Left lung (tissue), 10 donors: ENCODE measurements around the gene HEBP2. TPM values are rescaled to one million over a fixed set of nuclear protein-coding genes. Genes with fewer than 3 reads are reported as not detected.

ENCODE experiments used
- ATAC-seq: fragments of 200-7000 bp; cut with Tn5 transposase; one replicate; pipeline ENCODE4 v1.9.1; 2020; ENCODE audit warnings: moderate library complexity
- DNase-seq, 4 donors: peaks; one replicate each; pipeline ENCODE4 v3.0.0-alpha.2; 2013 to 2020
- H3K27ac ChIP-seq, 2 donors: fragments of 200-600 bp; sonication (generic) in 1 of 2; one replicate each; pipeline versions ENCODE4 v1.5.0 to v1.8.0; 2020 to 2021
- H3K27me3 ChIP-seq, 2 donors: fragments of 200-600 bp; sonication (generic) in 1 of 2; one replicate each; pipeline versions ENCODE4 v1.5.0 to v1.8.0; 2020 to 2021
- H3K36me3 ChIP-seq, 2 donors: fragments of 200-600 bp; sonication (generic) in 1 of 2; one replicate each; pipeline versions ENCODE4 v1.5.0 to v1.8.0; 2020 to 2021
- H3K4me1 ChIP-seq, 2 donors: fragments of 200-600 bp; one replicate each; pipeline ENCODE4 v1.8.0; 2021
- H3K4me3 ChIP-seq, 2 donors: fragments of 200-600 bp; sonication (generic) in 1 of 2; one replicate each; pipeline versions ENCODE4 v1.5.0 to v1.8.0; 2020 to 2021; ENCODE audit warnings: mild to moderate bottlenecking in 1 of 2
- H3K9me3 ChIP-seq, 2 donors: fragments of 200-600 bp; sonication (generic) in 1 of 2; one replicate each; pipeline versions ENCODE4 v1.5.0 to v1.8.0; 2020 to 2021
- CTCF ChIP-seq, 2 donors: fragments of 200-600 bp; sonication (generic) in 1 of 2; IDR thresholded peaks; one replicate each; pipeline versions ENCODE4 v1.5.0 to v1.8.0; 2021; ENCODE audit warnings: antibody characterized with exemption in 2 of 2
- intact Hi-C, 2 donors: fragments of 100-400 bp; cut with DNase I; formaldehyde crosslinking; loops; one replicate each; pipeline versions ENCODE4 v1.11.2 to v1.14.2; 2022
- polyA plus RNA-seq, 6 donors: library from polyadenylated mRNA; unstranded; fragments of 120-200 nt; gene quantifications; one replicate each; pipeline ENCODE4 v1.2.1, GENCODE V29; 2013; ENCODE audit not compliant: insufficient read length in 6 of 6
- total RNA-seq, 2 donors: library from RNA; stranded (reverse); fragmentation: NEBNext Ultra II Directional; extraction: Animal tissue kit (Norgen Biotek cat#: 25700); gene quantifications; one replicate each; pipeline ENCODE4 v1.2.1, GENCODE V29; 2021
- donor health status: DM: no; HTN: yes; CAD: no.
- donor health status: DM: no; HTN: no; CAD: no.

HEBP2 gene
- total and polyA plus RNA-seq, 8 donors = 44.2 to 54.5 (median 49.4) TPM

GRCh38 chr6:138442663-138443062 lies 38.6 kb downstream of the HEBP2 start:
- H3K4me1 ChIP-seq = no peaks in the 10 kb centered on the region
- ATAC-seq (peak; percentile 51), DNase-seq (no peak)
- H3K4me3 ChIP-seq = no peak overlapping the region
- intact Hi-C loops = no loop called here
- no peak for TF ChIP-seq CTCF (IDR thresholded peaks at IDR 0.05)
- peaks cover 0 to 5% of the 10 kb centered on the region in 2 donors for H3K36me3 ChIP-seq
- no peak overlapping the region for H3K27ac ChIP-seq
- no peaks in the 10 kb centered on the region for H3K9me3 ChIP-seq
- H3K27me3 ChIP-seq = no peaks in the 10 kb centered on the region

DNA sequence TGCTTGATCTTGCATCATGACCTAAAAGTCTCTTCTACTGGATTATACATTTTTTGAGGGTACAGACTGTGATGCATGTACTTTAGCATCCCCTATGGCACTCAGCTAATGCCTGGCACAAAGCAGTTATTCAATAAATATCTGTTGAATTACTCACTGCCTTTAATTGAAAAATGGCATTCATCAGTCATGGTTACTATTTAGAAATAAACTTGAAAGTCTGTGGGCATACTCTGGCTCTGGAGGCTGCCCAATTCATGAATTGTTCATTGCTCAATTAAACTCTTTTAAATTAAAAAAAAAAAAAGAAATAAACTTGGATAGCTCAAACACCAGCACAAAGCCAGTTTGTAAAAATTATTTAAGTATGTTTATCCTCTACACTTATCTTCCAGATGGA lies 40.0 kb downstream of the HEBP2 start:
- ATAC-seq (no peak), DNase-seq (no peak)
- intact Hi-C loops = no loop called here
- H3K27me3 ChIP-seq = no peaks in the 10 kb centered on the region
- no peaks in the 10 kb centered on the region for H3K9me3 ChIP-seq
- no peaks in the 10 kb centered on the region for H3K4me1 ChIP-seq
- peaks cover 0 to 5% of the 10 kb centered on the region in 2 donors for H3K36me3 ChIP-seq
- no peak for TF ChIP-seq CTCF (IDR thresholded peaks at IDR 0.05)
- H3K27ac ChIP-seq = no peak overlapping the region
- no peak overlapping the region for H3K4me3 ChIP-seq

GRCh38 chr6:138446821-138447220 lies 42.8 kb downstream of the HEBP2 start:
- H3K36me3 ChIP-seq = peaks cover 0 to 1% of the 10 kb centered on the region in 2 donors
- no peaks in the 10 kb centered on the region for H3K27me3 ChIP-seq
- H3K27ac ChIP-seq = no peak overlapping the region
- DNase-seq = no peak
- no peak for ATAC-seq
- no peak overlapping the region for H3K4me3 ChIP-seq
- intact Hi-C loops = no loop called here
- no peaks in the 10 kb centered on the region for H3K9me3 ChIP-seq
- TF ChIP-seq CTCF (IDR thresholded peaks at IDR 0.05) = no peak
- no peaks in the 10 kb centered on the region for H3K4me1 ChIP-seq

GRCh38 chr6:138450445-138450844 lies 46.4 kb downstream of the HEBP2 start:
- no peak for DNase-seq
- no peak overlapping the region for H3K27ac ChIP-seq
- ATAC-seq = no peak
- intact Hi-C loops = no loop called here
- H3K4me3 ChIP-seq = no peak overlapping the region
- H3K27me3 ChIP-seq = no peaks in the 10 kb centered on the region
- no peak for TF ChIP-seq CTCF (IDR thresholded peaks at IDR 0.05)
- H3K36me3 ChIP-seq = no peaks in the 10 kb centered on the region
- H3K9me3 ChIP-seq = no peaks in the 10 kb centered on the region
- no peaks in the 10 kb centered on the region for H3K4me1 ChIP-seq

DNA sequence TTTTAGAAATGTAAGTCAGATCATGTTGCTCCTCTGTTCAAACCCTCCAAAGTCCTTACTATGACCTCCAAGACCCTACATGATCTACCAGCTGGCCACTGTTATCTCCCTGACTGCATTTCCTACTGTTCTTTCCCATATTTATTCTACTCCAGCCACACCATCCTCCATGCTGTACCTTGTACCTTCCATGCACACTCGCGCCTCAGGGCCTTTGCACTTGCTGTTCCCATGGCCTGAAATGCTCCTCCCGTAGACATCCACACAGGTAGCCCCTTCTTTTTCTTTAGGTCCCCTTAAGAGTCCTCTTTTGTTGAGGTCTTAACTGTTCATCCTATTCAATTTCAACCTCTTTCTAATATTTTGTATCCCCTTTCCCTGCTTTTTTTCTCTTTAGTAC lies 47.0 kb downstream of the HEBP2 start:
- H3K36me3 ChIP-seq = no peaks in the 10 kb centered on the region
- no peak overlapping the region for H3K4me3 ChIP-seq
- no peak overlapping the region for H3K27ac ChIP-seq
- ATAC-seq = no peak
- no peaks in the 10 kb centered on the region for H3K9me3 ChIP-seq
- no peaks in the 10 kb centered on the region for H3K27me3 ChIP-seq
- intact Hi-C loops = no loop called here
- DNase-seq = no peak
- TF ChIP-seq CTCF (IDR thresholded peaks at IDR 0.05) = no peak
- peaks cover 3 to 6% of the 10 kb centered on the region in 2 donors for H3K4me1 ChIP-seq
